ENCODE measurements around the gene RILPL2. TPM values are rescaled to one million over a fixed set of nuclear protein-coding genes. Genes with fewer than 3 reads are reported as not detected.
"Not testable (repeated sequence)": the region's sequence is repeated elsewhere in the genome, so short reads cannot be mapped to it uniquely, and the experiment has no call there.

Gene RILPL2
- total RNA-seq, 1 donor from 2014 or later, result 4.2 TPM

- H3K4me1 Mint-ChIP-seq (ENCODE audit: low read depth), result no peaks in the 10 kb centered on the region
- DNase-seq (ENCODE audit: low spot score), result no peak
- H3K4me3 Mint-ChIP-seq (ENCODE audit: unreplicated experiment), result no peak overlapping the region
- H3K27me3 Mint-ChIP-seq (ENCODE audit: low read depth), result no peaks in the 10 kb centered on the region
- TF ChIP-seq CTCF (IDR thresholded peaks at IDR 0.05), result no peak
- no peaks in the 10 kb centered on the region for H3K9me3 Mint-ChIP-seq (ENCODE audit: low read depth)
- no peak overlapping the region for H3K27ac Mint-ChIP-seq (ENCODE audit: unreplicated experiment)
- H3K36me3 Mint-ChIP-seq (ENCODE audit: low read depth), result peaks cover 3% of the 10 kb centered on the region
Observed at GRCh38 chr12:123427036-123427769, 9.3 kb downstream of the RILPL2 start.

- no peak for DNase-seq (ENCODE audit: low spot score)
- Mint-ChIP-seq H3K9me3 (ENCODE audit: low read depth) (no peaks in the 10 kb centered on the region), H3K27me3 (ENCODE audit: low read depth) (no peaks in the 10 kb centered on the region), H3K27ac (ENCODE audit: unreplicated experiment) (no peak overlapping the region), H3K36me3 (ENCODE audit: low read depth) (peaks cover 3% of the 10 kb centered on the region), H3K4me1 (ENCODE audit: low read depth) (no peaks in the 10 kb centered on the region), H3K4me3 (ENCODE audit: unreplicated experiment) (no peak overlapping the region)
- no peak for TF ChIP-seq CTCF (IDR thresholded peaks at IDR 0.05)
Observed at GRCh38 chr12:123421314-123421713, 15.2 kb downstream of the RILPL2 start.

GRCh38 chr12:123410041-123410412 lies 26.5 kb downstream of the RILPL2 start:
- Mint-ChIP-seq H3K36me3 (ENCODE audit: low read depth) (peaks cover 10% of the 10 kb centered on the region), H3K9me3 (ENCODE audit: low read depth) (no peaks in the 10 kb centered on the region), H3K27me3 (ENCODE audit: low read depth) (no peaks in the 10 kb centered on the region), H3K4me1 (ENCODE audit: low read depth) (no peaks in the 10 kb centered on the region), H3K27ac (ENCODE audit: unreplicated experiment) (no peak overlapping the region), H3K4me3 (ENCODE audit: unreplicated experiment) (no peak overlapping the region)
- no peak for TF ChIP-seq CTCF (IDR thresholded peaks at IDR 0.05)
- no peak for DNase-seq (ENCODE audit: low spot score)

- H3K4me1 Mint-ChIP-seq (ENCODE audit: low read depth); DNase-seq (ENCODE audit: low spot score); H3K27me3 Mint-ChIP-seq (ENCODE audit: low read depth); H3K9me3 Mint-ChIP-seq (ENCODE audit: low read depth); H3K4me3 Mint-ChIP-seq (ENCODE audit: unreplicated experiment); H3K27ac Mint-ChIP-seq (ENCODE audit: unreplicated experiment): not testable (repeated sequence)
- peaks cover 14% of the 10 kb centered on the region for H3K36me3 Mint-ChIP-seq (ENCODE audit: low read depth)
Observed at GRCh38 chr12:123409284-123410040, 27.0 kb downstream of the RILPL2 start.

GRCh38 chr12:123408619-123409018 lies 27.9 kb downstream of the RILPL2 start:
- not testable (repeated sequence) for H3K27ac Mint-ChIP-seq (ENCODE audit: unreplicated experiment)

GRCh38 chr12:123407934-123408333 lies 28.6 kb downstream of the RILPL2 start:
- not testable (repeated sequence) for DNase-seq (ENCODE audit: low spot score); H3K9me3 Mint-ChIP-seq (ENCODE audit: low read depth); H3K27me3 Mint-ChIP-seq (ENCODE audit: low read depth); H3K4me1 Mint-ChIP-seq (ENCODE audit: low read depth); H3K4me3 Mint-ChIP-seq (ENCODE audit: unreplicated experiment); H3K27ac Mint-ChIP-seq (ENCODE audit: unreplicated experiment)
- H3K36me3 Mint-ChIP-seq (ENCODE audit: low read depth), result peaks cover 26% of the 10 kb centered on the region

More at GRCh38 chr12:123408619-123409018, 27.9 kb downstream of the RILPL2 start:
- H3K4me1 Mint-ChIP-seq (ENCODE audit: low read depth); DNase-seq (ENCODE audit: low spot score); H3K4me3 Mint-ChIP-seq (ENCODE audit: unreplicated experiment); H3K9me3 Mint-ChIP-seq (ENCODE audit: low read depth); H3K27me3 Mint-ChIP-seq (ENCODE audit: low read depth): not testable (repeated sequence)
- H3K36me3 Mint-ChIP-seq (ENCODE audit: low read depth), result peaks cover 20% of the 10 kb centered on the region

- peaks cover 31% of the 10 kb centered on the region for H3K36me3 Mint-ChIP-seq (ENCODE audit: low read depth)
Observed at GRCh38 chr12:123407269-123407668, 29.2 kb downstream of the RILPL2 start.

More at GRCh38 chr12:123407269-123407668, 29.2 kb downstream of the RILPL2 start:
- H3K9me3 Mint-ChIP-seq (ENCODE audit: low read depth); H3K4me3 Mint-ChIP-seq (ENCODE audit: unreplicated experiment); H3K27me3 Mint-ChIP-seq (ENCODE audit: low read depth); DNase-seq (ENCODE audit: low spot score); H3K4me1 Mint-ChIP-seq (ENCODE audit: low read depth): not testable (repeated sequence)
- peak overlapping the region; percentile 32 for H3K27ac Mint-ChIP-seq (ENCODE audit: unreplicated experiment)

Measured in chondrocyte (in vitro differentiated cells).